IMR-90 (cell line): ENCODE results near the gene KCTD5. TPM values are rescaled to one million over a fixed set of nuclear protein-coding genes. Genes with fewer than 3 reads are reported as not detected.

Source experiments
- ATAC-seq: fragments of 200-7000 bp; cut with Tn5 transposase; 2 replicates; pipeline ENCODE4 v1.9.1; 2020; ENCODE audit warnings: low read depth, mild to moderate bottlenecking, moderate library complexity
- BruUV-seq: library from RNA; stranded (reverse); fragments of 400-500 nt; replicated peaks from 2 replicates; lab custom pipeline; 2021; lab: Mats Ljungman, UMichigan
- CTCF ChIA-PET: fragments of 300-600 bp; formaldehyde crosslinking; extraction: SDS; loops from one replicate; lab custom pipeline; 2021; ENCODE audit warnings: antibody characterized with exemption; lab: Yijun Ruan, JAX
- POLR2A ChIA-PET: fragments of 300-600 bp; sonication (Branson Sonifier 250); formaldehyde crosslinking; loops from one replicate; lab custom pipeline; 2022; ENCODE audit warnings: antibody characterized with exemption; ENCODE audit not compliant: unreplicated experiment; lab: Charles Lee
- DNase-seq: peaks from one replicate; pipeline ENCODE4 v3.0.0; 2013
- H2AFZ ChIP-seq: replicated peaks from 2 replicates; pipeline ENCODE3; 2013; ENCODE audit warnings: low read length, mild to moderate bottlenecking; ENCODE audit not compliant: poor library complexity
- H2AK5ac ChIP-seq: 2 replicates; pipeline ENCODE4 v1.6.1; 2013; ENCODE audit warnings: low read depth, low read length, inconsistent platforms
- H2AK9ac ChIP-seq: replicated peaks from 2 replicates; pipeline ENCODE3; 2013; ENCODE audit warnings: mild to moderate bottlenecking, low read depth, low read length, moderate library complexity; ENCODE audit not compliant: poor library complexity
- H2BK120ac ChIP-seq: 2 replicates; pipeline ENCODE4 v1.6.1; 2013; ENCODE audit warnings: low read depth, low read length, inconsistent platforms
- H2BK15ac ChIP-seq: 3 replicates; pipeline ENCODE4 v1.6.1; 2013; ENCODE audit warnings: low read depth, low read length, inconsistent platforms
- H2BK20ac ChIP-seq: 2 replicates; pipeline ENCODE4 v1.6.1; 2013; ENCODE audit warnings: low read depth, mild to moderate bottlenecking, inconsistent platforms, low read length, moderate library complexity
- H2BK5ac ChIP-seq: 2 replicates; pipeline ENCODE4 v1.6.1; 2013; ENCODE audit warnings: mild to moderate bottlenecking, low read depth, low read length, inconsistent platforms; ENCODE audit not compliant: poor library complexity, severe bottlenecking
- H3K14ac ChIP-seq: replicated peaks from 2 replicates; pipeline ENCODE4 v1.6.1; 2013; ENCODE audit warnings: low read depth, low read length, inconsistent platforms
- H3K18ac ChIP-seq: 2 replicates; pipeline ENCODE4 v1.6.1; 2013; ENCODE audit warnings: low read depth, low read length, control low read depth
- H3K23ac ChIP-seq: 2 replicates; pipeline ENCODE4 v1.6.1; 2013; ENCODE audit warnings: low read depth, low read length, inconsistent platforms
- H3K27ac ChIP-seq: 2 replicates; pipeline ENCODE4 v1.5.1; 2013; ENCODE audit warnings: mild to moderate bottlenecking, control low read depth, low read length; ENCODE audit not compliant: insufficient read depth
- H3K27me3 ChIP-seq: 2 replicates; pipeline ENCODE4 v1.6.1; 2013; ENCODE audit warnings: low read length; ENCODE audit not compliant: control insufficient read depth, insufficient read depth
- H3K36me3 ChIP-seq: 2 replicates; pipeline ENCODE4 v1.6.1; 2013; ENCODE audit warnings: low read length, mixed read lengths; ENCODE audit not compliant: control insufficient read depth, insufficient read depth
- H3K4ac ChIP-seq: 2 replicates; pipeline ENCODE4 v1.6.1; 2013; ENCODE audit warnings: low read depth, low read length, inconsistent platforms
- H3K4me1 ChIP-seq: 2 replicates; pipeline ENCODE4 v1.6.1; 2013; ENCODE audit warnings: low read length, mixed read lengths; ENCODE audit not compliant: control insufficient read depth, insufficient read depth
- H3K4me2 ChIP-seq: 2 replicates; pipeline ENCODE4 v1.6.1; 2013; ENCODE audit warnings: low read depth, mild to moderate bottlenecking, control low read depth, low read length, moderate library complexity
- H3K4me3 ChIP-seq: 2 replicates; pipeline ENCODE4 v1.5.1; 2013; ENCODE audit warnings: low read depth, mild to moderate bottlenecking, control low read depth, low read length, moderate library complexity; ENCODE audit not compliant: insufficient read depth
- H3K56ac ChIP-seq: 2 replicates; pipeline ENCODE4 v1.6.1; 2013; ENCODE audit warnings: low read length, inconsistent platforms; ENCODE audit not compliant: insufficient read depth; ENCODE audit errors: extremely low read depth
- H3K79me1 ChIP-seq, 2 experiments: 2 replicates each; pipeline ENCODE4 v1.6.1; 2013; ENCODE audit warnings: low read length in 2 of 2, inconsistent platforms in 1 of 2, low read depth in 1 of 2
- H3K9ac ChIP-seq: 2 replicates; pipeline ENCODE4 v1.6.1; 2013; ENCODE audit warnings: low read depth, low read length, control low read depth
- H3K9me1 ChIP-seq: 2 replicates; pipeline ENCODE4 v1.6.1; 2013; ENCODE audit warnings: low read length, inconsistent platforms; ENCODE audit not compliant: insufficient read depth
- H3K9me3 ChIP-seq: 2 replicates; pipeline ENCODE4 v1.6.1; 2013; ENCODE audit warnings: low read length; ENCODE audit not compliant: control insufficient read depth, insufficient read depth
- H4K20me1 ChIP-seq: 2 replicates; pipeline ENCODE4 v1.6.1; 2013; ENCODE audit warnings: low read length, inconsistent platforms; ENCODE audit not compliant: insufficient read depth
- H4K5ac ChIP-seq: 2 replicates; pipeline ENCODE4 v1.6.1; 2013; ENCODE audit warnings: mild to moderate bottlenecking, low read depth, low read length, control low read depth
- H4K8ac ChIP-seq, 2 experiments: 2 replicates each; pipeline ENCODE4 v1.6.1; 2013; ENCODE audit warnings: low read depth in 2 of 2, low read length in 2 of 2, control low read depth in 1 of 2, inconsistent platforms in 1 of 2
- H4K91ac ChIP-seq: 2 replicates; pipeline ENCODE4 v1.6.1; 2013; ENCODE audit warnings: low read depth, low read length, inconsistent platforms; ENCODE audit not compliant: insufficient read depth
- NFE2L2 ChIP-seq: fragments of 150-350 bp; IDR thresholded peaks from 2 replicates; pipeline ENCODE4 v1.6.1; 2016; ENCODE audit warnings: low read depth, mild to moderate bottlenecking, low read length
- WGBS, 2 experiments: methylation state at CpG; one replicate each; pipeline versions ENCODE4 v1.1.5 to v1.1.7; 2013; ENCODE audit warnings: missing lambda C conversion rate in 2 of 2; ENCODE audit not compliant: insufficient read length in 1 of 2; ENCODE audit errors: extremely low coverage in 2 of 2; 5-methylcytosine and 5-hydroxymethylcytosine counted together
- dilution Hi-C: fragments of 300-500 bp; cut with HindIII; formaldehyde crosslinking; loops from one replicate; pipeline ENCODE4 v1.14.3; 2018; ENCODE audit warnings: low sequenced_read_pairs; ENCODE audit not compliant: unreplicated experiment
- in situ Hi-C: fragments of 300-500 bp; cut with MboI; formaldehyde crosslinking; loops from 3 replicates; pipeline ENCODE4 v1.14.3; 2019; ENCODE audit warnings: low sequenced_read_pairs, inconsistent platforms, mixed read lengths
- intact Hi-C: fragments of 100-400 bp; cut with micrococcal nuclease; formaldehyde crosslinking; loops from 2 replicates; pipeline ENCODE4 v1.10.0; 2022
- polyA plus RNA-seq, 3 experiments: library from polyadenylated mRNA; depleted of rRNA; stranded (reverse); fragments of >200 nt; gene quantifications; 2 replicates each; pipeline ENCODE4 v1.2.3, GENCODE V29; 2012; ENCODE audit warnings: low replicate concordance in 1 of 3
- total RNA-seq: library from RNA; depleted of rRNA; stranded (reverse); fragments of >200 nt; gene quantifications from 2 replicates; pipeline ENCODE4 v1.2.3, GENCODE V29; 2012

Gene KCTD5
- total and polyA plus RNA-seq, 2 of the 4 experiments (the other 2 are of a cell fraction) = 17.2 to 56.2 TPM

GRCh38 chr16:2704983-2705275, 22.6 kb downstream of the KCTD5 start:
- H3K36me3 ChIP-seq = peaks cover 56% of the 10 kb centered on the region

More at GRCh38 chr16:2704983-2705275, 22.6 kb downstream of the KCTD5 start:
- Histone ChIP-seq H2BK20ac (no peak overlapping the region), H2BK120ac (no peak overlapping the region), H2AK9ac (peak overlapping the region; percentile 55), H3K9me3 (no peaks in the 10 kb centered on the region), H3K4me2 (no peak overlapping the region), H4K20me1 (no peaks in the 10 kb centered on the region; the same call in none of the 2 replicates), H2AK5ac (no peak overlapping the region), H3K9ac (no peak overlapping the region), H2BK15ac (no peak overlapping the region), H4K91ac (no peak overlapping the region), H3K9me1 (no peaks in the 10 kb centered on the region; the same call in 1 of the 2 replicates), H3K27me3 (no peaks in the 10 kb centered on the region), H3K4me3 (no peak overlapping the region), H3K56ac (no peak overlapping the region), H4K8ac (no peak overlapping the region), H3K27ac (no peak overlapping the region), H3K23ac (no peak overlapping the region), H2BK5ac (no peak overlapping the region), H3K4me1 (no peaks in the 10 kb centered on the region), H3K18ac (no peak overlapping the region), H2AFZ (no peak overlapping the region), H3K79me1 (peaks cover 0 to 8% of the 10 kb centered on the region in 2 experiments; a peak in 1 of 4 replicates), H4K5ac (no peak overlapping the region), H3K4ac (no peak overlapping the region), H3K14ac (no peak overlapping the region)
- dilution Hi-C loops = no loop called here
- POLR2A ChIA-PET = no interaction called here
- no peak for TF ChIP-seq NFE2L2
- in situ Hi-C loops = no loop called here
- ATAC-seq (no peak), DNase-seq (no peak)
- intact Hi-C loops = no loop called here
- 95% methylated on average over 8 of the region's 14 CpGs; no CpG with 5 or more reads in 1 of the 2 experiments for WGBS, 2 experiments
- no TSS peak for BruUV-seq
- CTCF ChIA-PET = no interaction called here
